GM12873 (cell line): ENCODE data around the gene CYB5R4.

Source experiments
- TF ChIP-seq, protein P1 (sequence below): IDR thresholded peaks from 2 replicates; pipeline ENCODE4 v1.5.1; 2012; ENCODE audit warnings: low read depth, mild to moderate bottlenecking, moderate library complexity, low read length, control low read depth; ENCODE audit not compliant: insufficient read depth; ENCODE audit errors: missing control alignments

CYB5R4 gene

DNA sequence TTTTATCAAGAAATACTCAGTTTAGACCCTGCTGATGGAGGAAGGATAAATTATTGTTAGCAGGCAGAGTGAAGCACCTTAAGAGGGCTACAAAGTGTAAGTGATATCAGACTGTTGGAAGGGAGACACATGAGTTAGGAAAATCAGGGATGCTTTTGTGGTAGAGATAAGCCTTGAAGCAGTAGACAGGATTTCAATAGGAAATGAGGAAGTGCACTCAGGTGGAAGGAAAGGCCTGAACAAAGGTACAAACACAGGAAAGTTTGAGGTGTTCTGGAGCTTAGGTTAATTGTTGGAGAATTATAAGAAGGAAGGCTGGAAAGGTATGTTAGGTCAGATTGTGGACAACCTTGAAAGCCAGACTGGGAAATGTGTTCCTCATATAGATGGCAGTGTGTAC lies 7.6 kb downstream of the CYB5R4 start:
- TF ChIP-seq, protein P1, sequence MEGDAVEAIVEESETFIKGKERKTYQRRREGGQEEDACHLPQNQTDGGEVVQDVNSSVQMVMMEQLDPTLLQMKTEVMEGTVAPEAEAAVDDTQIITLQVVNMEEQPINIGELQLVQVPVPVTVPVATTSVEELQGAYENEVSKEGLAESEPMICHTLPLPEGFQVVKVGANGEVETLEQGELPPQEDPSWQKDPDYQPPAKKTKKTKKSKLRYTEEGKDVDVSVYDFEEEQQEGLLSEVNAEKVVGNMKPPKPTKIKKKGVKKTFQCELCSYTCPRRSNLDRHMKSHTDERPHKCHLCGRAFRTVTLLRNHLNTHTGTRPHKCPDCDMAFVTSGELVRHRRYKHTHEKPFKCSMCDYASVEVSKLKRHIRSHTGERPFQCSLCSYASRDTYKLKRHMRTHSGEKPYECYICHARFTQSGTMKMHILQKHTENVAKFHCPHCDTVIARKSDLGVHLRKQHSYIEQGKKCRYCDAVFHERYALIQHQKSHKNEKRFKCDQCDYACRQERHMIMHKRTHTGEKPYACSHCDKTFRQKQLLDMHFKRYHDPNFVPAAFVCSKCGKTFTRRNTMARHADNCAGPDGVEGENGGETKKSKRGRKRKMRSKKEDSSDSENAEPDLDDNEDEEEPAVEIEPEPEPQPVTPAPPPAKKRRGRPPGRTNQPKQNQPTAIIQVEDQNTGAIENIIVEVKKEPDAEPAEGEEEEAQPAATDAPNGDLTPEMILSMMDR: no peak

DNA sequence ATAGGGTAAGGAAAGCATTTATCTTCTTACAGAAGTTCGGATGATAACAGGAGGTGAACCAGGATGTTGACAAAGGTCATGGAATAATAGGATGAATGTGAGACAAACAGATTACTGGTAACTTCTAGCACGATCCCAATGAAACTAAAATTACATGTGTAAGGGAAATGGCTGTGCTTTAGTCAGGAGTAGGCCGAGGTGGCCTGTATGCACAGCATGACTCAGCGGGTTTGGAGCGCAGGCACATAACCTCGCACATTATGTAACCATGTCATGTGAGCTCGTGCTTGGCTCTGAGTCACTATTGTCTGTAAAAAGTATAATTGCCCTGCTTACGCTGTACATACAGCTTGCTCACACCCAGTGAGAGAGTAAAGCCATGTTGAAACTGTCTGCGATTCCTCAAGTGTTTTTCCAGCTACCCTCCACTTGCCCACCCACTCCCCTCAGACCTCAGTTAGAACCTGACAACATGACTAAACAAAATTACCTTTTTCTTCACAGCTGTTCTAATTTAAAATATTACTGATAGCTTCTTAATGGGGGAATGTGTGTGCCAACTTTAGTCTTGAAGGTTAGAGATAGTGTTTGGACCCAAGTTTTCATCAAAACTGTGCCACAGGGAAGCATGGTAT lies 8.2 kb downstream of the CYB5R4 start:
- TF ChIP-seq, protein P1: no peak

DNA sequence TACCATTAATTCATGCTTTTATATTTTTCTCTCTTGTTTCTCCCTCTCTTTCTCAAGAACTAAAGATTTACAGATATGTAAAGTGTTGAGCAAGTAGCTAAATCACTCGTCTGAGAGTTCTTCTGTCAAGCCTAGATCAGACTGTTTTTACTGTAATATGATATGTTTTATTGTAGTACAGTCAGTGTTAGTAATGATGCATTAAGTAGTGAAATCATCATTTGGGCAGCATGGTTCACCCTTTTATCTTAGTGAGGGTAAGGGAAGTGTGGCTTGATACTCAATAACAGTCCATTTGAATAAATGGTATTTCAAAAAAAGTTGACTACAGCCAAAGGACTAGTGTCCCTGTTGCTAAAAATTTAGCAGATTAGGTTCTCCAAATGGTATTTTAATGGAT lies 9.2 kb downstream of the CYB5R4 start:
- TF ChIP-seq, protein P1: no peak

DNA sequence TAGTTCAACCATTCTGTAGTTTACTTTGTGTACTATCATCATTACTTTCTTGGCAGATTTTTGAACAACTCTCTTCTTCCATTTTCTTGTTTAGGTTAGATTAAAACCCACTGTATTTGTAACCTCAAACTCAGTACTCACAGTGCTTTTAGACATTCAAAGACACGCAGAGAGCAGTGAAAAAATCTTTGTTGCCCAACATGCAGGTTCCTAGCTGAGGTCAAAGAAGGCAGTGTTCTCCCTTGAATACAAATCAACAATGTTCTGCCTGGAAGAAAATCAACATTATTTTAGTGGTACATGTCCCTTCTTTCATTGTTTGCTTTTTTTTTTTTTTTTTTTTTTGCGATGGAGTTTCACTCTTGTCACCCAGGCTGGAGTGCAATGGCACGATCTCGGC lies 11.2 kb downstream of the CYB5R4 start:
- TF ChIP-seq, protein P1: no peak

DNA sequence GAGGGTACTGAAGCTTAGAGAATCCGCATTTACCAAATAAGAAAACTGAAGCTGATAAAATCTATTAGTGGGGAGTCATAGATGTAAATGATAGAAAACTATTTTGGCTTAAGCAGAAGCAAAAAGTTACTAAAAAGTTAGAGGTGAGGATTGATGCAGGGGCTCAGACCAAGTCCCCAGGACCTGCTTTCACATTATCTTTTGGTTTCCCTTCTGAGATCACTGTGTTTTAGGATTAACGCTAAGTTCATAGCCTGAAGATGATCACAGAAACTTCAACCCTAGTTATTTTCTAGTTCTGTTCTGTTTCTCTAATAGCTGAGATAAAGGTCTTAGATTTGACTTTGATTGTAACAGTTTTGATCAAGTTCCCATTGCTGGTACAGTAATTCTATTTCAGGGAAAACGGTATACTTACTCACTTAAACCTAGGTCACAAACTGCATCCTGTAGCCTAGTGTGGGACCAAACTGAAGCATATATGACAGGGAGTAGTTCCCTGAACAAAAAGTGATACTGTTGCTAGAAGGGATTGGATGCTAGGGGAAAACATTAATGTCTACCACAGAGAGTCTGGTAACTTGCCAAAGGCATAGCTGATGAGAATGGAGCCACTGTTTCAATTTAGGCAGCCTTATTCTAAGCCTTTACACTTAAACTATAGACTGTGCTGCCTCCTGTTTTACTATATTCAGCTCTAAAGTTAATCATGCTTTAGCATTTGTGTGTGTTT lies 13.1 kb downstream of the CYB5R4 start:
- TF ChIP-seq, protein P1: no peak

DNA sequence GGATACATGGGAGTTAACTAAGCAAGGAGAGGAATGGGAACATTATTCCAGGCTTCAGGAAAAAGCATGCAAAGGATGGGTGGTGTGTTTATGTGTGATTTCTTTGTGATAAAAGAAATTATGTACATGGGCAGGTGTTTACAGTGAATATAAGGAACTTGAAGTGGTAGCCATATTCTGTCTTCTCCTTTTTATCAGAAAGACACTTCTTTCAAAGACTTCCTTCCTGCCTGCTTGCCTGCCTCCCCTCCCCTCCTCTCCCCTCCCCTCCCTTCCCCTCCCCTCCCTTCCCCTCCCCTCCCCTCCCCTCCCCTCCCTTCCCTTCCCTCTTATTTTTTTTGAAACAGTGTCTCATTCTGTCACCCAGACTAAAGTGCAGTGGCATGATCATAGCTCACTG lies 14.4 kb downstream of the CYB5R4 start:
- TF ChIP-seq, protein P1: no peak

DNA sequence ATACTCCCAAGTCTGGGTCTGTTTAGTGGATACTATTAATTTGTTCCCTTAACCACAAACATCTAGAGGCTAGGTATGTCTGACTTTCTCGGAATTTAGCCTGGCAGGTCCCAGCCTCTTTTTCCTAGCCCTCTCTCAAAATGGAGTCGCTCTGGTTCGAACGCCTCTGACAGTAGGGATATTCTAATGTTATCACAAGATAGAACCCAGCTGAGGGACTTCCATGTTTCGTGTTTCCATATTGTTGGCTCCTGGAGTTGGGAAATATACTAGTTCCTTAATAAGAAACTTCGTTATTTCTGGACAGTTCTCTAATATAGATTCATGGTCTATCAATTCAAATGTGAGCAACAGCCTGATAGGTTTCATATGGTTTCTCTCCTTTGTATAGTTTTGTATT lies 16.4 kb downstream of the CYB5R4 start:
- TF ChIP-seq, protein P1: no peak
